IPS DF 4.7 (cell line): ENCODE results near the gene FXYD2.

Source experiments
- DNase-seq: peaks from one replicate; pipeline ENCODE4 v3.0.0-alpha.2; 2013; ENCODE audit warnings: low spot score; ENCODE audit errors: extremely low read depth

Gene FXYD2

GRCh38 chr11:117835576-117835975 is 11.0 kb upstream of the FXYD2 start:
- DNase-seq, result no peak

- DNase-seq, result no peak
These were observed 10.4 kb upstream of the FXYD2 start for GRCh38 chr11:117834838-117835443.

- DNase-seq, result no peak
These were observed 9.7 kb upstream of the FXYD2 start for GRCh38 chr11:117834068-117834810.

- no peak for DNase-seq
These were observed 8.9 kb upstream of the FXYD2 start for GRCh38 chr11:117833401-117833891.

GRCh38 chr11:117832511-117832910 is 8.0 kb upstream of the FXYD2 start:
- DNase-seq, result no peak

GRCh38 chr11:117831661-117832415 is 7.3 kb upstream of the FXYD2 start:
- DNase-seq, result no peak

- no peak for DNase-seq
These were observed 6.3 kb upstream of the FXYD2 start for GRCh38 chr11:117830674-117831351.

GRCh38 chr11:117830072-117830471 is 5.5 kb upstream of the FXYD2 start:
- DNase-seq, result no peak

- DNase-seq, result no peak
These were observed 4.8 kb upstream of the FXYD2 start for GRCh38 chr11:117829369-117829725.

GRCh38 chr11:117828611-117829368 is 4.2 kb upstream of the FXYD2 start:
- DNase-seq, result no peak

GRCh38 chr11:117827521-117828511 is 3.3 kb upstream of the FXYD2 start:
- DNase-seq, result no peak

GRCh38 chr11:117826832-117827231 is 2.3 kb upstream of the FXYD2 start:
- no peak for DNase-seq

GRCh38 chr11:117826190-117826570 is 1.6 kb upstream of the FXYD2 start:
- DNase-seq, result no peak

- no peak for DNase-seq
These were observed 1.1 kb upstream of the FXYD2 start for GRCh38 chr11:117825538-117826189.

- no peak for DNase-seq
These were observed 561 bp downstream of the FXYD2 start for GRCh38 chr11:117823946-117824420.

- DNase-seq, result no peak
These were observed 1.1 kb downstream of the FXYD2 start for GRCh38 chr11:117823294-117823945.

- DNase-seq, result no peak
These were observed 2.2 kb downstream of the FXYD2 start for GRCh38 chr11:117822074-117823033.
